Activated naive CD4-positive, alpha-beta T cell treated with anti-CD3 and anti-CD28 coated beads, Interleukin-2, amount 10 ng/mL, durations not matched to agents 5 hours and 36 hours (primary cell): ENCODE measurements around the gene KIF14. TPM values are rescaled to one million over a fixed set of nuclear protein-coding genes. Genes with fewer than 3 reads are reported as not detected.

Source experiments
- total RNA-seq, 2 experiments: library from RNA; stranded (reverse); gene quantifications; one replicate each; pipeline ENCODE4 v1.2.3, GENCODE V29; 2021

The KIF14 gene, protein sequence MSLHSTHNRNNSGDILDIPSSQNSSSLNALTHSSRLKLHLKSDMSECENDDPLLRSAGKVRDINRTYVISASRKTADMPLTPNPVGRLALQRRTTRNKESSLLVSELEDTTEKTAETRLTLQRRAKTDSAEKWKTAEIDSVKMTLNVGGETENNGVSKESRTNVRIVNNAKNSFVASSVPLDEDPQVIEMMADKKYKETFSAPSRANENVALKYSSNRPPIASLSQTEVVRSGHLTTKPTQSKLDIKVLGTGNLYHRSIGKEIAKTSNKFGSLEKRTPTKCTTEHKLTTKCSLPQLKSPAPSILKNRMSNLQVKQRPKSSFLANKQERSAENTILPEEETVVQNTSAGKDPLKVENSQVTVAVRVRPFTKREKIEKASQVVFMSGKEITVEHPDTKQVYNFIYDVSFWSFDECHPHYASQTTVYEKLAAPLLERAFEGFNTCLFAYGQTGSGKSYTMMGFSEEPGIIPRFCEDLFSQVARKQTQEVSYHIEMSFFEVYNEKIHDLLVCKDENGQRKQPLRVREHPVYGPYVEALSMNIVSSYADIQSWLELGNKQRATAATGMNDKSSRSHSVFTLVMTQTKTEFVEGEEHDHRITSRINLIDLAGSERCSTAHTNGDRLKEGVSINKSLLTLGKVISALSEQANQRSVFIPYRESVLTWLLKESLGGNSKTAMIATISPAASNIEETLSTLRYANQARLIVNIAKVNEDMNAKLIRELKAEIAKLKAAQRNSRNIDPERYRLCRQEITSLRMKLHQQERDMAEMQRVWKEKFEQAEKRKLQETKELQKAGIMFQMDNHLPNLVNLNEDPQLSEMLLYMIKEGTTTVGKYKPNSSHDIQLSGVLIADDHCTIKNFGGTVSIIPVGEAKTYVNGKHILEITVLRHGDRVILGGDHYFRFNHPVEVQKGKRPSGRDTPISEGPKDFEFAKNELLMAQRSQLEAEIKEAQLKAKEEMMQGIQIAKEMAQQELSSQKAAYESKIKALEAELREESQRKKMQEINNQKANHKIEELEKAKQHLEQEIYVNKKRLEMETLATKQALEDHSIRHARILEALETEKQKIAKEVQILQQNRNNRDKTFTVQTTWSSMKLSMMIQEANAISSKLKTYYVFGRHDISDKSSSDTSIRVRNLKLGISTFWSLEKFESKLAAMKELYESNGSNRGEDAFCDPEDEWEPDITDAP (N-terminal part only)
- 10 to 100 TPM; 23.9 to 25.1 TPM for total RNA-seq

GRCh38 chr1:200620273-200621131 is at the start of gene KIF14:
Gene KIF14, minus strand, starts transcription at chr1:200620751. Its CDS starts 2,028 bp downstream, at chr1:200618723.

GRCh38 chr1:200669314-200670241 is 49.0 kb upstream of the KIF14 start, which contains the start of gene DDX59:
Gene DDX59, minus strand, starts transcription at chr1:200669907. Its CDS starts 3,167 bp downstream, at chr1:200666740.

Other genes with a start within 250 kb of the KIF14 start
- 10 to 100 TPM; 16.5 to 16.6 TPM for gene ZNF281, start 210.7 kb downstream of the KIF14 start, total RNA-seq
- gene DDX59, start 49.2 kb upstream of the KIF14 start, total RNA-seq, result 10 to 100 TPM; 22.6 to 23.5 TPM
- gene CAMSAP2, start 118.1 kb upstream of the KIF14 start, total RNA-seq, result 1 to 10 TPM in 1 of 2 experiments, under 1 TPM in 1; 0.94 to 1.0 TPM